Lung (tissue), 12 donors: ENCODE data around the gene OXSR1. TPM values are rescaled to one million over a fixed set of nuclear protein-coding genes. Genes with fewer than 3 reads are reported as not detected.
A peak's percentile ranks its signal among the peaks of the same experiment; 100 is the strongest.

ENCODE experiments used
- ATAC-seq: fragments of 200-7000 bp; cut with Tn5 transposase; one replicate; pipeline ENCODE4 v1.9.1; 2020; ENCODE audit warnings: moderate number of reproducible peaks; ENCODE audit not compliant: insufficient read depth, low FRiP score
- DNase-seq, 3 donors: peaks; one replicate each; pipeline ENCODE4 v3.0.0-alpha.2; 2013 to 2017
- H3K27ac ChIP-seq, 2 donors: one replicate each; pipeline ENCODE4 v1.5.1; 2013; ENCODE audit warnings: mild to moderate bottlenecking in 2 of 2, moderate library complexity in 2 of 2, control low read depth in 1 of 2, inconsistent platforms in 1 of 2, low read depth in 1 of 2, low read length in 1 of 2
- H3K27me3 ChIP-seq, 3 donors: one replicate each; pipeline ENCODE4 v1.5.1; 2013; ENCODE audit warnings: low read length in 2 of 3; ENCODE audit not compliant: control insufficient read depth in 3 of 3, insufficient read depth in 3 of 3
- H3K36me3 ChIP-seq, 4 donors: one replicate each; pipeline ENCODE4 v1.5.1; 2013; ENCODE audit warnings: low read length in 4 of 4, mild to moderate bottlenecking in 1 of 4, moderate library complexity in 1 of 4; ENCODE audit not compliant: control insufficient read depth in 4 of 4, insufficient read depth in 4 of 4
- H3K4me1 ChIP-seq, 5 donors: one replicate each; pipeline ENCODE4 v1.5.1; 2013; ENCODE audit warnings: low read length in 5 of 5, mild to moderate bottlenecking in 2 of 5, moderate library complexity in 1 of 5; ENCODE audit not compliant: control insufficient read depth in 5 of 5, insufficient read depth in 5 of 5
- H3K4me3 ChIP-seq: one replicate; pipeline ENCODE4 v1.5.1; 2013; ENCODE audit warnings: mild to moderate bottlenecking, control low read depth, moderate library complexity
- H3K9ac ChIP-seq, 2 donors: one replicate each; pipeline ENCODE4 v1.5.1; 2013; ENCODE audit warnings: low read length in 2 of 2, control low read depth in 1 of 2; ENCODE audit not compliant: insufficient read depth in 1 of 2
- H3K9me3 ChIP-seq, 4 donors: one replicate each; pipeline ENCODE4 v1.5.1; 2013; ENCODE audit warnings: low read length in 3 of 4, mild to moderate bottlenecking in 1 of 4, moderate library complexity in 1 of 4; ENCODE audit not compliant: control insufficient read depth in 4 of 4, insufficient read depth in 3 of 4
- WGBS, 2 donors: extraction: QIAGEN DNeasy Blood & Tissue Kit; methylation state at CpG; one replicate each; pipeline ENCODE4 v1.1.7; 2013; 5-methylcytosine and 5-hydroxymethylcytosine counted together
- polyA plus RNA-seq, 2 donors: library from polyadenylated mRNA; stranded (reverse); fragments of 200-250 nt; gene quantifications; one replicate each; pipeline ENCODE4 v1.2.1, GENCODE V29; 2013
- total RNA-seq, 2 donors: library from RNA; depleted of rRNA in 1 of 2; stranded (reverse); fragments of >200 nt in 1 of 2; gene quantifications; one replicate each; pipeline ENCODE4 v1.2.1, GENCODE V29; 2014 to 2021
- TF ChIP-seq, protein P1 (sequence below): IDR thresholded peaks from 2 replicates; pipeline ENCODE4 v1.5.1; 2012; ENCODE audit warnings: mild to moderate bottlenecking; ENCODE audit errors: control extremely low read depth, extremely low read depth
- donor health status: control.
- donor health status: control.
- donor health status: Bipolar disorder and iron deficiency.
- donor health status: healthy.
- donor health status: DM: yes; HTN: yes; CAD: no.

OXSR1 gene
- total and polyA plus RNA-seq, 4 donors: 11.9 to 38.9 (median 24.9) TPM

DNA sequence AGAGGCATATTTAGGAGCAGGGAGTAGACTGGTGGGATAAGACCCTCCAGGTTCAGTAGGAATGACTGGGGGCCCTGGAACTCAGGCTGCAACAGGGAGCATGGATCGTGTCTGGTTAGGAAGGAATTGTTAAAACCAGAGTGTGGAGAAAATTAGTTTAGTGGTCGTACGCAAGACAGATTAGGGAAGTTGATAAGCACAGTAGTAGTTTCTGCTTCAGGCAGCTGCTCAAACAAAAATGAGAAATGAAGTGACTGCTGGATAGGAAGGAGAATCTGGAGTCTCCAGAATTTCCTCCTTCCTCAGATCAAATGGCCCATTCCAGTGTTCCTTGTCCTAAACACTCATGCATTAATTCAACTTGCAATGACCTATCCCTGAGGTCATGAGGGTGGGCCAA, 15.6 kb upstream of the OXSR1 start:
- ATAC-seq (no peak), DNase-seq (no peak)
- Histone ChIP-seq H3K4me1 (peaks cover 0 to 9% (median 5%) of the 10 kb centered on the region in 5 donors), H3K4me3 (no peak overlapping the region), H3K27ac (peak overlapping the region in 1 of 2 donors; percentile 47), H3K9me3 (peaks cover 0 to 5% (median 0%) of the 10 kb centered on the region in 4 donors), H3K36me3 (no peaks in the 10 kb centered on the region), H3K9ac (no peak overlapping the region), H3K27me3 (no peaks in the 10 kb centered on the region)
- TF ChIP-seq, protein P1, sequence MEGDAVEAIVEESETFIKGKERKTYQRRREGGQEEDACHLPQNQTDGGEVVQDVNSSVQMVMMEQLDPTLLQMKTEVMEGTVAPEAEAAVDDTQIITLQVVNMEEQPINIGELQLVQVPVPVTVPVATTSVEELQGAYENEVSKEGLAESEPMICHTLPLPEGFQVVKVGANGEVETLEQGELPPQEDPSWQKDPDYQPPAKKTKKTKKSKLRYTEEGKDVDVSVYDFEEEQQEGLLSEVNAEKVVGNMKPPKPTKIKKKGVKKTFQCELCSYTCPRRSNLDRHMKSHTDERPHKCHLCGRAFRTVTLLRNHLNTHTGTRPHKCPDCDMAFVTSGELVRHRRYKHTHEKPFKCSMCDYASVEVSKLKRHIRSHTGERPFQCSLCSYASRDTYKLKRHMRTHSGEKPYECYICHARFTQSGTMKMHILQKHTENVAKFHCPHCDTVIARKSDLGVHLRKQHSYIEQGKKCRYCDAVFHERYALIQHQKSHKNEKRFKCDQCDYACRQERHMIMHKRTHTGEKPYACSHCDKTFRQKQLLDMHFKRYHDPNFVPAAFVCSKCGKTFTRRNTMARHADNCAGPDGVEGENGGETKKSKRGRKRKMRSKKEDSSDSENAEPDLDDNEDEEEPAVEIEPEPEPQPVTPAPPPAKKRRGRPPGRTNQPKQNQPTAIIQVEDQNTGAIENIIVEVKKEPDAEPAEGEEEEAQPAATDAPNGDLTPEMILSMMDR: no peak
- 10 to 56% methylated on average over 3 of the region's 3 CpGs for WGBS, 2 donors

DNA sequence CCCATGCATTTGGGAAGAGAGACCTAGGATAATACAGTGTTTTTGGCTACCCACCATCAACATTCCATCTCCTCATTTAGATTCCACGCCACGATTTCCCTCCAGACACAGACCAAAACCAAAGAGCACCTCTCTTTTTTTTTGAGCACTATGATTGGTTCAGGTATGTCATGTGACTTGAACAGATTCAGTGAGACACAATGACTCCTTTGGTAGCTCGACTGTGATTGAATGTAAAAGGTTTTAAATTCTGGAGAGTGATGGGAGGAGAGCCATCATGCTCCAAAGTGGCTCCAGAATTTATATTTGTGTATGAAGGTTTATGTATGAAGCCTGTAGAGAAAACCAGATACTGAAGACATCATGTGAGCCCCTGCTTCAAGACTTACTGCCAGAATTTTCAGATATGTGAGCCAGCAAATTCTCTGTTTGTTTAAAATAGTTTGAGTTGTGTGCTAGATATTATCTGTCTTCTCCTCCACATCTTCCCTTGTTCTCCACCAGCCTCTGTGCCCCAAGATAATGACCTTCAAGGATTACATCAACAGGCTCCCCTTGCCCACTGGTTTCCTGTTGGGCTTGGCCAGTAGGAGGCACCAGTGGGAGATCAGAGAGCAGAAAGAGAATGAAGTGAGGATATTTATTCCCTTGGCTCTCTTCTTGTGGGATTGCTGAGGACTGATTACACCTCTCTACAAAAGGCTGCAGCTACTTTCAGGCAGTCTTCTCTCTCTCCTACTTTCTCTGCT, 14.4 kb upstream of the OXSR1 start:
- DNase-seq (peak in 2 of 3 donors; percentile 26 to 45), ATAC-seq (no peak)
- Histone ChIP-seq H3K27me3 (no peaks in the 10 kb centered on the region), H3K27ac (peak overlapping the region in 1 of 2 donors; percentile 64), H3K9me3 (peaks cover 0 to 4% (median 0%) of the 10 kb centered on the region in 4 donors), H3K4me3 (no peak overlapping the region), H3K4me1 (peaks cover 0 to 13% (median 5%) of the 10 kb centered on the region in 5 donors), H3K9ac (no peak overlapping the region), H3K36me3 (no peaks in the 10 kb centered on the region)
- 80 to 91% methylated on average over 3 of the region's 3 CpGs for WGBS, 2 donors
- TF ChIP-seq, protein P1: no peak

DNA sequence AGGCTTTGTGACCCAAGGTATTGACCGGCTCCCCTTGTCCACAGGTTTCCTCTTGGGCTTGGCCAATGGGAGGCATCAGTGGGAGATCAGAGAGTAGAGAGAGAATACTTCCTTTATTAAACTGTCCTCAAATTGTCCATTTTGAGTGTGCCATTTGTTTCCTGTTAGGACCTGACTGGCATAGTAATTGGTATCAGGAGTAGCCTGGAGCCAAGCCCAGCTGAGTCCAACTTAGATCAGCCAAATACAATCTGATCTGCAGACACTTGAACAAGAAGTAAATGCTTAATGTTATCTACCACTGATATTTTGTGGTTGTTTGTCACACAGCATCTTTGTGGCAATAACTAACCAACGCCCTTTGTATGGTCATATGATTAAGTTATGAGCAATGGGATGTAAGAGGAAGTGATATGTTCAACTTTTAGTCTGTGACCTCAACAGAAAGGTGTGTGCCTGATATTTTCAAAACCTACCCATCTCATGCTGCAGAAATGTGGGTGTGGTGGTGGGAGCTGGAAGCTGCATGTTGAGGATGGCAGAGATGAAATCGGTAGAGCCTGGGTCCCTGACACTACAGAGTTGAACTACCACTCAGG, 13.6 kb upstream of the OXSR1 start:
- Histone ChIP-seq H3K27me3 (no peaks in the 10 kb centered on the region), H3K4me1 (peaks cover 0 to 13% (median 5%) of the 10 kb centered on the region in 5 donors), H3K4me3 (no peak overlapping the region), H3K9ac (no peak overlapping the region), H3K9me3 (no peaks in the 10 kb centered on the region), H3K27ac (peak overlapping the region in 1 of 2 donors; percentile 64), H3K36me3 (no peaks in the 10 kb centered on the region)
- no peak for DNase-seq
- 72 to 79% methylated on average over 3 of the region's 3 CpGs for WGBS, 2 donors
- ATAC-seq: peak; percentile 24
- TF ChIP-seq, protein P1: no peak
